ENCODE measurements around the gene LPCAT3.

The LPCAT3 gene

GRCh38 chr12:6944381-6945186, 73.7 kb downstream of the LPCAT3 start:
- peak overlapping the region; percentile 93 for H3K27ac ChIP-seq
- peaks cover 63 to 67% of the 10 kb centered on the region in 2 experiments for H3K4me1 ChIP-seq (ENCODE audit: control insufficient read depth in 1 of 2, insufficient read depth in 1 of 2, low read depth in 1 of 2, low read length in 1 of 2)
- peak; percentile 97 for TF ChIP-seq CTCF (IDR thresholded peaks at IDR 0.05)
- H3K27me3 ChIP-seq = no peaks in the 10 kb centered on the region
- H3K9me3 ChIP-seq = no peaks in the 10 kb centered on the region
- no peaks in the 10 kb centered on the region for H3K36me3 ChIP-seq
- peak overlapping the region; percentile 56 to 68 for H3K4me3 ChIP-seq (ENCODE audit: low read depth in 1 of 2, low read length in 1 of 2)

GRCh38 chr12:6943722-6944380, 74.4 kb downstream of the LPCAT3 start, which contains the start of the genes C12orf57 and RNU7-1:
Gene C12orf57, plus strand, starts transcription at chr12:6944022. Its CDS starts 100 bp downstream, at chr12:6944122.
Gene RNU7-1, plus strand, starts transcription at chr12:6943816.
- Histone ChIP-seq H3K36me3 (no peaks in the 10 kb centered on the region), H3K9me3 (no peaks in the 10 kb centered on the region), H3K4me1 (ENCODE audit: control insufficient read depth in 1 of 2, insufficient read depth in 1 of 2, low read depth in 1 of 2, low read length in 1 of 2) (peaks cover 56 to 59% of the 10 kb centered on the region in 2 experiments), H3K27ac (peak within 1 kb of the TSS; percentile 93), H3K27me3 (no peaks in the 10 kb centered on the region), H3K4me3 (ENCODE audit: low read depth in 1 of 2, low read length in 1 of 2) (peak within 1 kb of the TSS; percentile 56 to 68)
- TF ChIP-seq CTCF (IDR thresholded peaks at IDR 0.05) = no peak

GRCh38 chr12:6943389-6943721, 74.9 kb downstream of the LPCAT3 start:
- Histone ChIP-seq H3K27ac (peak overlapping the region; percentile 93), H3K27me3 (no peaks in the 10 kb centered on the region), H3K9me3 (no peaks in the 10 kb centered on the region), H3K4me1 (ENCODE audit: control insufficient read depth in 1 of 2, insufficient read depth in 1 of 2, low read depth in 1 of 2, low read length in 1 of 2) (peaks cover 55 to 56% of the 10 kb centered on the region in 2 experiments), H3K36me3 (no peaks in the 10 kb centered on the region), H3K4me3 (ENCODE audit: low read depth in 1 of 2, low read length in 1 of 2) (peak overlapping the region; percentile 56 to 68)
- no peak for TF ChIP-seq CTCF (IDR thresholded peaks at IDR 0.05)

GRCh38 chr12:6942331-6942665, 76.0 kb downstream of the LPCAT3 start:
- peaks cover 50 to 55% of the 10 kb centered on the region in 2 experiments for H3K4me1 ChIP-seq (ENCODE audit: control insufficient read depth in 1 of 2, insufficient read depth in 1 of 2, low read depth in 1 of 2, low read length in 1 of 2)
- H3K4me3 ChIP-seq (ENCODE audit: low read depth in 1 of 2, low read length in 1 of 2) = no peak overlapping the region
- TF ChIP-seq CTCF (IDR thresholded peaks at IDR 0.05) = no peak
- H3K27me3 ChIP-seq = no peaks in the 10 kb centered on the region
- H3K27ac ChIP-seq = no peak overlapping the region
- no peaks in the 10 kb centered on the region for H3K36me3 ChIP-seq
- H3K9me3 ChIP-seq = no peaks in the 10 kb centered on the region

GRCh38 chr12:6941782-6942181, 76.5 kb downstream of the LPCAT3 start:
- Histone ChIP-seq H3K27me3 (no peaks in the 10 kb centered on the region), H3K27ac (no peak overlapping the region), H3K36me3 (no peaks in the 10 kb centered on the region), H3K4me1 (ENCODE audit: control insufficient read depth in 1 of 2, insufficient read depth in 1 of 2, low read depth in 1 of 2, low read length in 1 of 2) (peaks cover 50 to 55% of the 10 kb centered on the region in 2 experiments), H3K9me3 (no peaks in the 10 kb centered on the region), H3K4me3 (ENCODE audit: low read depth in 1 of 2, low read length in 1 of 2) (no peak overlapping the region)
- no peak for TF ChIP-seq CTCF (IDR thresholded peaks at IDR 0.05)
